Fibroblast of mammary gland (primary cell): ENCODE data around the gene CCL8.

ENCODE experiments used
- DNase-seq: peaks from one replicate; pipeline ENCODE4 v3.0.0-alpha.2; 2010; ENCODE audit warnings: low read depth
- H3K4me3 ChIP-seq: 2 replicates; pipeline ENCODE4 v1.5.1; 2011; ENCODE audit warnings: low read depth, mild to moderate bottlenecking, low read length, moderate library complexity; ENCODE audit not compliant: control insufficient read depth
- CTCF ChIP-seq: conservative IDR thresholded peaks from 2 replicates; pipeline ENCODE4 v1.5.1; 2011; ENCODE audit warnings: low read depth, low read length, inconsistent platforms; ENCODE audit not compliant: control insufficient read depth, insufficient read depth

Gene CCL8

DNA sequence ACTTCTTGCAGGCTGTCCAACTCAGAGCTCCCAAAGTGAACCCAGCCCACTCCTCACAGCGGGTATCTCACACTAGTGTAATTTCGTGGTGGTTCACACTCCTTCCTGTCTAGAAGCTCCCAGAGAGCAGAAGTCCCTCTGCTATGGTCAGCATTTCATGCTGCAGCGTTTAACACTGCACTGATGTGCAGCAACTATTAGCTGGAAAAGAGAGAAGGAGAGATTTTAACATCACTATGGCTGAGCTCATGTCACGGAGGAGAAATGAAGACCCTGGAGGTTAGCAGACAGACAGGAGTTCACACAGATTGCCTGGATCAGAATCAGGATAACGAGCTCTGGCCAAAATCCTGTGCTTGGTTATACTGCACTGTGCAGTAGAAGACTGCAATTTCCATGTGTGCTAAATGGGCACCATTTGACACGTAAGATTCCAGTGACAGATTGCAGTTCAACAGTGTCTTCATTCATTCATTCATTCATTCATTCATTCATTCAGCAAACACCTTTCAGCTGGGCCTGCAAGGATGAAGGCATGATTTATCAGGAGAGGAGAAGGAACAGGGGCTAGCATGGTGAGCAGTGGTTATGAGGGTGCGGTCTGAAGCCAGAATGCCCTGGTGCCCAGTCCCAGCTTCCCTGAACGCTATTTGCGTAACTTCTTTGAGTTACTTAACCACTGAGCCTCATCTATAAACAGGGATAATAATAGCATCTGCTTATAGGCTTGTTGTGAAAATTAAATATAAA is 49.1 kb downstream of the CCL8 start:
- no peak overlapping the region for H3K4me3 ChIP-seq
- no peak for DNase-seq
- no peak for TF ChIP-seq CTCF

DNA sequence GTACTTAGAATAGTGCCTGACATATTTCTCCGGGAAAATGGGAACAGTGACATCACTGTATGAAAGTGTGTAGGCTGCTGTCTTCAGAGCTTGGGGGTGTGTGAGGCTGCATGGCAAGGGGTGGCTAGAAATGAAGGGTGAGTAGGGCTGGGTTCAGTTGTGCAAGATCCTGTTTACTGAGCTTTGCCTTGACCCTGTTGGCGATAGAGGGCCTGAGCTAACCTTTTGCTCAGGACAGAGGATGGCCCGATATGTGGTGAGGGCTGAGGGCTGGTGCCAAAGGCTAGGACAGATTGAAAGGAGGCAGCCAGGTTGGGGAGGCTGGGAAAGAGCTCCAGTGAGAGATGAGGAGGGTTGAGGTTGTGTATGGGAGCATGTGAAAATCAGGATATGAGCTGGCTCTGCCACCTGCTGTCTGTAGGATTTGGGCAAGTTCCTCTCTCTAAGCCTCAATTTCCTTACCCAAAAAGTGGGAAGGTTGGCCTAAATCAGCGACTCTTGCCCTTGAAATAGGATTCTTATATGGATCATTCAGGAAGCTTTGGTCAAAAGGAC is 49.8 kb downstream of the CCL8 start:
- no peak overlapping the region for H3K4me3 ChIP-seq
- no peak for DNase-seq
- no peak for TF ChIP-seq CTCF

GRCh38 chr17:34369571-34369970 is 50.3 kb downstream of the CCL8 start:
- TF ChIP-seq CTCF, result no peak
- no peak for DNase-seq
- no peak overlapping the region for H3K4me3 ChIP-seq

DNA sequence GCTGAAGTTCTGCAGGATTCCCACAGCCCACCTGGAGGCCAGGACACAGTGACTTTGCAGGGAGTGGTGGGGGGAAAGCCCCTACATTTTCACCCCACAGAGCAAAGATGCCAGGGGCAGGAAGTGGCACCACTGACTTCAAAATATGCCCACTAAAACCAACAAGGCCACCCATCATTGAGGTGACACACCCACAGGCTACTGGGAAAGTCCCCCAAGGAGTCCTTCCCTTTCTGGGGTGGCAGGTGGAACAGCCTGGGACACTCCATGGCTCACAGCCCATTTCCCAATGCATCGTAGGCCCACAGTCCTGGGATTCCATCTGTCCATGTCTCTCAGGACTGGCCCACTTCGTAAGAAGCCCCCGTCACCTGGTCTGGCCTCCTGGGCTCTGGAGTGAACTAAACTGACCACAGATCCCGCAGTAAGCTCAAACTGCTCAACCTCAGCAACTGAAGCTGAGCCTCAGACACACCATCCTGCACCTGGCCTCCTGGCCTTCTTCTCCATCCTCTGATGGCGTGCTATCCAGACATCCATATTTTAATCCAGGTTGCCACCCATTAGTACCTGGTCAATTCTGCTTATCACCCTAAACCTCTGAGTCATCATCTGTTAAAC is 51.3 kb downstream of the CCL8 start:
- H3K4me3 ChIP-seq, result no peak overlapping the region
- no peak for DNase-seq
- no peak for TF ChIP-seq CTCF

- no peak overlapping the region for H3K4me3 ChIP-seq
- no peak for DNase-seq
- TF ChIP-seq CTCF, result no peak
Measured at GRCh38 chr17:34370997-34371395, 51.8 kb downstream of the CCL8 start.
